Large intestine (tissue), 3 donors: Measurements from ENCODE around the gene OXER1. TPM values are rescaled to one million over a fixed set of nuclear protein-coding genes. Genes with fewer than 3 reads are reported as not detected.

ENCODE experiments used
- DNase-seq, 2 donors: peaks; one replicate each; pipeline versions ENCODE4 v3.0.0 to v3.0.0-alpha.2; 2013
- H3K27ac ChIP-seq: one replicate; pipeline ENCODE4 v1.5.1; 2013; ENCODE audit warnings: low read length
- H3K27me3 ChIP-seq: 2 replicates; pipeline ENCODE4 v1.6.1; 2013; ENCODE audit warnings: low read length; ENCODE audit not compliant: control insufficient read depth, insufficient read depth
- H3K36me3 ChIP-seq: 2 replicates; pipeline ENCODE4 v1.6.1; 2013; ENCODE audit warnings: low read length; ENCODE audit not compliant: control insufficient read depth, insufficient read depth
- H3K4me1 ChIP-seq: one replicate; pipeline ENCODE4 v1.6.1; 2013; ENCODE audit warnings: low read length; ENCODE audit not compliant: control insufficient read depth, insufficient read depth
- H3K4me3 ChIP-seq: one replicate; pipeline ENCODE4 v1.5.1; 2013; ENCODE audit warnings: low read length
- H3K9me3 ChIP-seq: one replicate; pipeline ENCODE4 v1.6.1; 2013; ENCODE audit warnings: mild to moderate bottlenecking, low read depth, low read length, moderate library complexity; ENCODE audit not compliant: control insufficient read depth
- WGBS: methylation state at CpG from one replicate; pipeline ENCODE4 v1.1.5; 2013; ENCODE audit warnings: low lambda C conversion rate; ENCODE audit not compliant: insufficient coverage; 5-methylcytosine and 5-hydroxymethylcytosine counted together
- polyA plus RNA-seq: library from polyadenylated mRNA; unstranded; fragments of 120-200 nt; gene quantifications from one replicate; pipeline ENCODE4 v1.2.1, GENCODE V29; 2013

OXER1 gene
- polyA plus RNA-seq, 1 donor, result 12.2 TPM

- Histone ChIP-seq H3K27me3 (no peaks in the 10 kb centered on the region), H3K4me1 (no peaks in the 10 kb centered on the region), H3K27ac (no peak overlapping the region), H3K9me3 (no peaks in the 10 kb centered on the region), H3K36me3 (no peaks in the 10 kb centered on the region), H3K4me3 (no peak overlapping the region)
- no CpG with 5 or more reads among the region's 5 CpGs for WGBS
- DNase-seq, result no peak
Observed at GRCh38 chr2:42804891-42805290, 41.0 kb upstream of the OXER1 start.

- WGBS, result no CpG with 5 or more reads among the region's 3 CpGs
- H3K4me1 ChIP-seq, result no peaks in the 10 kb centered on the region
- H3K4me3 ChIP-seq, result no peak overlapping the region
- H3K36me3 ChIP-seq, result no peaks in the 10 kb centered on the region
- H3K27me3 ChIP-seq, result no peaks in the 10 kb centered on the region
- H3K9me3 ChIP-seq, result no peaks in the 10 kb centered on the region
- H3K27ac ChIP-seq, result no peak overlapping the region
- DNase-seq, result no peak
Observed at GRCh38 chr2:42804338-42804737, 40.4 kb upstream of the OXER1 start.

- DNase-seq, result no peak
- WGBS, result 100% methylated on average over 2 of the region's 6 CpGs
- Histone ChIP-seq H3K27ac (no peak overlapping the region), H3K27me3 (no peaks in the 10 kb centered on the region), H3K36me3 (peaks cover 3% of the 10 kb centered on the region), H3K4me1 (no peaks in the 10 kb centered on the region), H3K9me3 (no peaks in the 10 kb centered on the region), H3K4me3 (no peak overlapping the region)
Observed at GRCh38 chr2:42802150-42802549, 38.2 kb upstream of the OXER1 start.

GRCh38 chr2:42801381-42801780 lies 37.4 kb upstream of the OXER1 start:
- no peak for DNase-seq
- H3K27ac ChIP-seq, result no peak overlapping the region
- H3K36me3 ChIP-seq, result peaks cover 3% of the 10 kb centered on the region
- H3K27me3 ChIP-seq, result no peaks in the 10 kb centered on the region
- no peaks in the 10 kb centered on the region for H3K9me3 ChIP-seq
- whole genome bisulfite sequencing, result 58% methylated on average over 3 of the region's 4 CpGs
- H3K4me1 ChIP-seq, result no peaks in the 10 kb centered on the region
- H3K4me3 ChIP-seq, result no peak overlapping the region

- 0% methylated on average over 1 of the region's 2 CpGs for WGBS
- no peaks in the 10 kb centered on the region for H3K4me1 ChIP-seq
- H3K9me3 ChIP-seq, result no peaks in the 10 kb centered on the region
- no peak overlapping the region for H3K27ac ChIP-seq
- peaks cover 3% of the 10 kb centered on the region for H3K36me3 ChIP-seq
- H3K4me3 ChIP-seq, result no peak overlapping the region
- no peak for DNase-seq
- no peaks in the 10 kb centered on the region for H3K27me3 ChIP-seq
Observed at GRCh38 chr2:42800981-42801380, 37.0 kb upstream of the OXER1 start.

- H3K27ac ChIP-seq, result no peak overlapping the region
- no peaks in the 10 kb centered on the region for H3K27me3 ChIP-seq
- DNase-seq, result no peak
- no peak overlapping the region for H3K4me3 ChIP-seq
- H3K9me3 ChIP-seq, result no peaks in the 10 kb centered on the region
- H3K36me3 ChIP-seq, result peaks cover 3% of the 10 kb centered on the region
- H3K4me1 ChIP-seq, result no peaks in the 10 kb centered on the region
- WGBS, result no CpG with 5 or more reads among the region's 4 CpGs
Observed at GRCh38 chr2:42800461-42800962, 36.6 kb upstream of the OXER1 start.

GRCh38 chr2:42799881-42800280 lies 35.9 kb upstream of the OXER1 start:
- no peak for DNase-seq

GRCh38 chr2:42797281-42797680 lies 33.3 kb upstream of the OXER1 start:
- no peak overlapping the region for H3K4me3 ChIP-seq
- no CpG with 5 or more reads among the region's 6 CpGs for WGBS

More at GRCh38 chr2:42799881-42800280, 35.9 kb upstream of the OXER1 start:
- Histone ChIP-seq H3K4me3 (no peak overlapping the region), H3K27ac (no peak overlapping the region), H3K4me1 (peaks cover 3% of the 10 kb centered on the region), H3K9me3 (no peaks in the 10 kb centered on the region), H3K36me3 (peaks cover 3% of the 10 kb centered on the region), H3K27me3 (no peaks in the 10 kb centered on the region)
- no CpG with 5 or more reads among the region's 4 CpGs for WGBS

GRCh38 chr2:42796427-42797248 lies 32.7 kb upstream of the OXER1 start:
- Histone ChIP-seq H3K36me3 (peaks cover 3% of the 10 kb centered on the region), H3K27ac (peak overlapping the region; percentile 99), H3K4me1 (peaks cover 6% of the 10 kb centered on the region), H3K9me3 (no peaks in the 10 kb centered on the region), H3K4me3 (no peak overlapping the region), H3K27me3 (no peaks in the 10 kb centered on the region)
- 79% methylated on average over 3 of the region's 7 CpGs for WGBS
- DNase-seq, result no peak

More at GRCh38 chr2:42797281-42797680, 33.3 kb upstream of the OXER1 start:
- no peak for DNase-seq
- H3K27ac ChIP-seq, result no peak overlapping the region
- H3K27me3 ChIP-seq, result no peaks in the 10 kb centered on the region
- H3K9me3 ChIP-seq, result no peaks in the 10 kb centered on the region
- H3K36me3 ChIP-seq, result peaks cover 3% of the 10 kb centered on the region
- peaks cover 3% of the 10 kb centered on the region for H3K4me1 ChIP-seq

- WGBS, result no CpG with 5 or more reads among the region's 3 CpGs
- no peak overlapping the region for H3K4me3 ChIP-seq
- peak overlapping the region; percentile 99 for H3K27ac ChIP-seq
- peaks cover 3% of the 10 kb centered on the region for H3K36me3 ChIP-seq
- H3K27me3 ChIP-seq, result no peaks in the 10 kb centered on the region
- DNase-seq, result peak; percentile 35 to 73
- no peaks in the 10 kb centered on the region for H3K9me3 ChIP-seq
- H3K4me1 ChIP-seq, result peaks cover 6% of the 10 kb centered on the region
Observed at GRCh38 chr2:42795841-42796301, 31.9 kb upstream of the OXER1 start.
